HEK293 (cell line): ENCODE results near the gene HADHB.

Source experiments
- CTCF ChIA-PET: fragments of 350-600 bp; formaldehyde crosslinking; extraction: SDS; loops from one replicate; lab custom pipeline; 2021; ENCODE audit warnings: antibody characterized with exemption; lab: Yijun Ruan, JAX
- POLR2A ChIA-PET: fragments of 300-600 bp; formaldehyde crosslinking; extraction: SDS; loops from one replicate; lab custom pipeline; 2020; ENCODE audit warnings: antibody characterized with exemption, inconsistent platforms; lab: Yijun Ruan, JAX
- H3K27ac ChIP-seq: fragments of 200-500 bp; sonication (Bioruptor generic); 2 replicates; pipeline ENCODE4 v1.5.1; 2014; ENCODE audit warnings: low read depth, low read length, control low read depth, inconsistent platforms; ENCODE audit errors: extremely low read depth
- H3K36me3 ChIP-seq, 2 experiments: fragments of 200-500 bp in 1 of 2; sonication (Bioruptor generic) in 1 of 2; 1 replicate in 1 of 2; 2 replicates in 1 of 2; pipeline ENCODE4 v1.5.1; 2014 to 2017; ENCODE audit warnings: inconsistent platforms in 2 of 2, low read length in 2 of 2; ENCODE audit not compliant: control insufficient read depth in 2 of 2, insufficient read depth in 1 of 2
- H3K4me1 ChIP-seq: fragments of 200-500 bp; sonication (Bioruptor generic); 2 replicates; pipeline ENCODE4 v1.5.1; 2014; ENCODE audit warnings: mild to moderate bottlenecking, low read length, inconsistent platforms; ENCODE audit not compliant: control insufficient read depth, insufficient read depth
- H3K4me3 ChIP-seq: 2 replicates; pipeline ENCODE4 v1.5.1; 2011; ENCODE audit warnings: low read depth, mild to moderate bottlenecking, control low read depth, low read length, moderate library complexity
- H3K9me3 ChIP-seq: fragments of 200-500 bp; sonication (Bioruptor generic); 2 replicates; pipeline ENCODE4 v1.5.1; 2014; ENCODE audit warnings: low read depth, low read length, inconsistent platforms; ENCODE audit not compliant: control insufficient read depth, insufficient read depth
- HOXC10 ChIP-seq: sonication (generic); formaldehyde crosslinking; IDR thresholded peaks from 2 replicates; pipeline ENCODE4 v1.8.1; 2023; ENCODE audit warnings: mild to moderate bottlenecking, missing genetic modification reagents
- OVOL3 ChIP-seq: fragments of 450-650 bp; formaldehyde crosslinking; IDR thresholded peaks from 2 replicates; pipeline ENCODE4 v1.5.1; 2016; ENCODE audit warnings: missing biosample characterization, missing genetic modification characterization
- PBX3 ChIP-seq: sonication (generic); formaldehyde crosslinking; IDR thresholded peaks from 2 replicates; pipeline ENCODE4 v1.8.1; 2022; ENCODE audit warnings: mild to moderate bottlenecking, moderate library complexity, missing genetic modification reagents
- SP2 ChIP-seq: fragments of 450-650 bp; formaldehyde crosslinking; IDR thresholded peaks from 2 replicates; pipeline ENCODE4 v1.5.1; 2016; ENCODE audit warnings: missing biosample characterization, missing genetic modification characterization
- ZBTB21 ChIP-seq: fragments of 450-650 bp; formaldehyde crosslinking; IDR thresholded peaks from 2 replicates; pipeline ENCODE4 v1.5.1; 2017; ENCODE audit warnings: missing biosample characterization, missing genetic modification characterization
- ZBTB48 ChIP-seq: fragments of 450-650 bp; formaldehyde crosslinking; IDR thresholded peaks from 2 replicates; pipeline ENCODE4 v1.5.1; 2016; ENCODE audit warnings: missing biosample characterization, missing genetic modification characterization
- ZBTB7A ChIP-seq: fragments of 450-650 bp; formaldehyde crosslinking; IDR thresholded peaks from 2 replicates; pipeline ENCODE4 v1.5.1; 2016; ENCODE audit warnings: low read depth, missing biosample characterization, missing genetic modification characterization
- ZBTB8A ChIP-seq: fragments of 450-650 bp; formaldehyde crosslinking; IDR thresholded peaks from 2 replicates; pipeline ENCODE4 v1.5.1; 2016; ENCODE audit warnings: missing biosample characterization, missing genetic modification characterization
- ZFHX2 ChIP-seq: fragments of 450-650 bp; formaldehyde crosslinking; conservative IDR thresholded peaks from 2 replicates; pipeline ENCODE4 v1.5.1; 2016; ENCODE audit warnings: missing biosample characterization, missing genetic modification characterization
- ZFP3 ChIP-seq: fragments of 450-650 bp; formaldehyde crosslinking; IDR thresholded peaks from 2 replicates; pipeline ENCODE4 v1.5.1; 2016; ENCODE audit warnings: low read depth, missing biosample characterization, missing genetic modification characterization
- ZNF138 ChIP-seq: fragments of 450-650 bp; formaldehyde crosslinking; IDR thresholded peaks from 2 replicates; pipeline ENCODE4 v1.5.1; 2016; ENCODE audit warnings: missing biosample characterization, missing genetic modification characterization, borderline replicate concordance
- ZNF148 ChIP-seq: fragments of 450-650 bp; formaldehyde crosslinking; IDR thresholded peaks from 2 replicates; pipeline ENCODE4 v1.5.0; 2017; ENCODE audit warnings: missing biosample characterization, missing genetic modification characterization, borderline replicate concordance
- ZNF23 ChIP-seq: fragments of 450-650 bp; formaldehyde crosslinking; IDR thresholded peaks from 2 replicates; pipeline ENCODE4 v1.5.1; 2016; ENCODE audit warnings: missing biosample characterization, missing genetic modification characterization, borderline replicate concordance
- ZNF513 ChIP-seq: fragments of 450-650 bp; IDR thresholded peaks from 2 replicates; pipeline ENCODE4 v1.5.1; 2018; ENCODE audit warnings: missing biosample characterization, missing genetic modification characterization
- ZNF544 ChIP-seq: fragments of 450-650 bp; formaldehyde crosslinking; IDR thresholded peaks from 2 replicates; pipeline ENCODE4 v1.5.0; 2017; ENCODE audit warnings: missing biosample characterization, missing genetic modification characterization
- ZNF580 ChIP-seq: fragments of 450-650 bp; formaldehyde crosslinking; IDR thresholded peaks from 2 replicates; pipeline ENCODE4 v1.5.1; 2016; ENCODE audit warnings: missing biosample characterization, missing genetic modification characterization
- ZNF623 ChIP-seq: fragments of 450-650 bp; formaldehyde crosslinking; IDR thresholded peaks from 2 replicates; pipeline ENCODE4 v1.5.1; 2016; ENCODE audit warnings: missing biosample characterization, missing genetic modification characterization
- ZNF645 ChIP-seq: fragments of 450-650 bp; formaldehyde crosslinking; IDR thresholded peaks from 2 replicates; pipeline ENCODE4; 2016; ENCODE audit warnings: missing biosample characterization, missing genetic modification characterization
- ZNF791 ChIP-seq: fragments of 450-650 bp; formaldehyde crosslinking; IDR thresholded peaks from 2 replicates; pipeline ENCODE4 v1.5.1; 2016; ENCODE audit warnings: missing biosample characterization, missing genetic modification characterization
- ZNF830 ChIP-seq: fragments of 450-650 bp; IDR thresholded peaks from 2 replicates; pipeline ENCODE4 v1.5.0; 2018; ENCODE audit warnings: missing biosample characterization, missing genetic modification characterization, low read depth, mild to moderate bottlenecking, moderate library complexity
- ZNF837 ChIP-seq: fragments of 450-650 bp; formaldehyde crosslinking; IDR thresholded peaks from 2 replicates; pipeline ENCODE4 v1.5.1; 2016; ENCODE audit warnings: missing biosample characterization, missing genetic modification characterization
- ZSCAN18 ChIP-seq: fragments of 450-650 bp; formaldehyde crosslinking; IDR thresholded peaks from 2 replicates; pipeline ENCODE4 v1.5.1; 2016; ENCODE audit warnings: missing biosample characterization, missing genetic modification characterization
- ZSCAN5A ChIP-seq: fragments of 450-650 bp; formaldehyde crosslinking; IDR thresholded peaks from 2 replicates; pipeline ENCODE4 v1.5.1; 2016; ENCODE audit warnings: missing biosample characterization, missing genetic modification characterization

The HADHB gene

GRCh38 chr2:26230806-26231205 lies 13.9 kb upstream of the HADHB start:
- H3K36me3 ChIP-seq = peaks cover 72 to 87% of the 10 kb centered on the region in 2 experiments
- POLR2A ChIA-PET = interaction anchor here (1.2 kb wide), 1 partner anchor 13 kb away, joined by 4 read pairs; the partner anchor contains the start of gene HADHA
- H3K4me1 ChIP-seq = no peaks in the 10 kb centered on the region
- H3K9me3 ChIP-seq = no peaks in the 10 kb centered on the region
- CTCF ChIA-PET = interaction anchor here (0.7 kb wide), 1 partner anchor 59 kb away, joined by 3 read pairs; no protein-coding TSS in a partner anchor
- H3K27ac ChIP-seq = no peak overlapping the region
- TF ChIP-seq ZNF580 (tag by site-specific recombination) = no peak
- no peak for TF ChIP-seq ZNF791 (tag by site-specific recombination)
- TF ChIP-seq HOXC10 = no peak
- no peak for TF ChIP-seq ZNF623 (tag by site-specific recombination)
- no peak for TF ChIP-seq ZNF830 (tag by site-specific recombination)
- TF ChIP-seq ZNF645 (tag by site-specific recombination) = no peak
- H3K4me3 ChIP-seq = no peak overlapping the region

GRCh38 chr2:26235089-26235488 lies 9.7 kb upstream of the HADHB start:
- Histone ChIP-seq H3K27ac (no peak overlapping the region), H3K9me3 (no peaks in the 10 kb centered on the region), H3K4me3 (no peak overlapping the region), H3K4me1 (no peaks in the 10 kb centered on the region), H3K36me3 (peaks cover 58 to 74% of the 10 kb centered on the region in 2 experiments)
- CTCF ChIA-PET = interaction anchor here (0.6 to 1.6 kb wide), 7 partner anchors 11 to 668 kb away, joined by 3 to 6 read pairs (median 4); no protein-coding TSS in a partner anchor
- POLR2A ChIA-PET = interaction anchor here (0.7 to 1.0 kb wide), 3 partner anchors 11 to 264 kb away, joined by 3 to 5 read pairs (median 4); no protein-coding TSS in a partner anchor
- no peak for TF ChIP-seq ZNF837
- no peak for TF ChIP-seq ZSCAN5A (tag by site-specific recombination)
- TF ChIP-seq ZFP3 (tag by site-specific recombination) = no peak
- no peak for TF ChIP-seq ZNF23 (tag by site-specific recombination)
- TF ChIP-seq ZNF513 = no peak
- no peak for TF ChIP-seq ZFHX2 (tag by site-specific recombination)
- TF ChIP-seq ZBTB7A (tag by site-specific recombination) = no peak
- no peak for TF ChIP-seq PBX3
- no peak for TF ChIP-seq ZBTB21 (tag by site-specific recombination)
- no peak for TF ChIP-seq OVOL3 (tag by site-specific recombination)
- TF ChIP-seq ZBTB48 (tag by site-specific recombination) = no peak
- TF ChIP-seq, all 188 proteins: peak for 0

GRCh38 chr2:26237868-26238267 lies 6.9 kb upstream of the HADHB start:
- Histone ChIP-seq H3K27ac (no peak overlapping the region), H3K36me3 (peaks cover 46 to 49% of the 10 kb centered on the region in 2 experiments), H3K4me3 (no peak overlapping the region), H3K4me1 (0 out of 2 replicates have a peak, but pooled peaks cover 2% of the 10 kb centered on the region), H3K9me3 (no peaks in the 10 kb centered on the region)
- ChIA-PET CTCF (no interaction called here), POLR2A (no interaction called here)
- TF ChIP-seq ZSCAN18 (tag by site-specific recombination) = no peak
- no peak for TF ChIP-seq ZNF138
- no peak for TF ChIP-seq ZNF544
- no peak for TF ChIP-seq SP2 (tag by site-specific recombination)
- no peak for TF ChIP-seq ZBTB8A (tag by site-specific recombination)
- TF ChIP-seq ZNF148 (tag by site-specific recombination) = no peak
